Posterior vena cava (tissue), 2 donors: ENCODE data around the gene B3GAT1. TPM values are rescaled to one million over a fixed set of nuclear protein-coding genes. Genes with fewer than 3 reads are reported as not detected.
"Not testable (repeated sequence)": the region's sequence is repeated elsewhere in the genome, so short reads cannot be mapped to it uniquely, and the experiment has no call there.

Experiments used
- DNase-seq: peaks from one replicate; pipeline ENCODE4 v3.0.0-alpha.2; 2020; ENCODE audit warnings: low spot score
- intact Hi-C, 2 donors: fragments of 100-400 bp; cut with DNase I; formaldehyde crosslinking; loops; one replicate each; pipeline versions ENCODE4 v1.14.1 to v1.14.2; 2022 to 2023
- total RNA-seq, 2 donors: library from RNA; stranded (reverse); fragmentation: NEBNext Ultra II Directional; extraction: Animal tissue kit (Norgen Biotek cat#: 25700); gene quantifications; one replicate each; pipeline ENCODE4 v1.2.1, GENCODE V29; 2021
- donor health status: DM: yes; HTN: yes; CAD: no.
- donor health status: DM: yes; HTN: yes; CAD: no.

B3GAT1 gene
- total RNA-seq, 2 donors from 2014 or later = 0.28 TPM; not detected in 1

DNA sequence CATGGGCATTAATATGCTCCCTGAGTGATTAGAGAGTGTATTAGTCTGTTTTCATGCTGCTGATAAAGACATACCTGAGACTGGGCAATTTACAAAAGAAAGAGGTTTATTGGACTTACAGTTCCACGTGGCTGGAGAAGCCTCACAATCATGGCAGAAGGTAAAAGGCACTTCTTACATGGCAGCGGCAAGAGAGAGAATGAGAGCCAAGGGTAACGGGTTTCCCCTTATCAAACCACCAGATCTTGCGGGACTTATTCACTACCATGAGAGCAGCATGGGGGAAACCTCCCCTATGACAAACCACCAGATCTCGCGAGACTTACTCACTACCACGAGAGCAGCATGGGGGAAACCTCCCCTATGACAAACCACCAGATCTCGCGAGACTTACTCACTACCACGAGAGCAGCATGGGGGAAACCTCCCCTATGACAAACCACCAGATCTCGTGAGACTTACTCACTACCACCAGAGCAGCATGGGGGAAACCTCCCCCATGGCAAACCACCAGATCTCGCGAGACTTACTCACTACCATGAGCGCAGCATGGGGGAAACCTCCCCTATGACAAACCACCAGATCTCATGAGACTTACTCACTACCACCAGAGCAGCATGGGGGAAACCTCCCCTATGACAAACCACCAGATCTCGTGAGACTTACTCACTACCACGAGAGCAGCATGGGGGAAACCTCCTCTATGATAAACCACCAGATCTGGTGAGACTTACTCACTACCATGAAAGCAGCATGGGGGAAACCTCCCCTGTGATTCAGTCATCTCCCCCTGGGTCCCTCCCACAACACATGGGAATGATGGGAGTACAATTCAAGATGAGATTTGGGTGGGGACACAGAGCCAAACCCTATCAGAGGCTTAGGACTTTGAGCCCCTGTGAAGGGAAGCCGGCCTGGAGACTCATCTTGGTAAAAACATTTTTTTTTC is 32.4 kb upstream of the B3GAT1 start:
- DNase-seq = not testable (repeated sequence)

DNA sequence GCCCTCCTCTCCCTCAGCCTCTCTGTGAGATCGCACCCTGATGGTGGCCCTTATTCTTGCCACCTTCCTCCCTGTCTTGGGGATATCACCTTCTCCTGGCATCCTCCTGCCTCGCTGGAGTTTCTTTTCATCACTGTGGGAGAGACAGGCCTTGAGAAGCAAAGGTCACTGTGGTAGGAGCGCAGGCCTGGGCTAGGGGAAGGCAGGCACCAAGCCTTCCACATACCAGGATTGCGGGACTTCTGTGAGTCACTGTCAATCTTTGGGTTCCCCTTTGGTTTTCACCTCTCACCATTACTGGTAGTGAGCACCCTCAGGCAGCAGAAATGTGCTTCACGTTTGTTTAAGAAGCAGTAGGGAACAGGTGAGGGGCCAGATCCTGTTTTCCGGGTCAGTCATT is 31.2 kb upstream of the B3GAT1 start:
- peak; percentile 36 for DNase-seq
- intact Hi-C loops = no loop called here

More for the DNA sequence above, 32.4 kb upstream of the B3GAT1 start:
- intact Hi-C loops = not testable (repeated sequence)

DNA sequence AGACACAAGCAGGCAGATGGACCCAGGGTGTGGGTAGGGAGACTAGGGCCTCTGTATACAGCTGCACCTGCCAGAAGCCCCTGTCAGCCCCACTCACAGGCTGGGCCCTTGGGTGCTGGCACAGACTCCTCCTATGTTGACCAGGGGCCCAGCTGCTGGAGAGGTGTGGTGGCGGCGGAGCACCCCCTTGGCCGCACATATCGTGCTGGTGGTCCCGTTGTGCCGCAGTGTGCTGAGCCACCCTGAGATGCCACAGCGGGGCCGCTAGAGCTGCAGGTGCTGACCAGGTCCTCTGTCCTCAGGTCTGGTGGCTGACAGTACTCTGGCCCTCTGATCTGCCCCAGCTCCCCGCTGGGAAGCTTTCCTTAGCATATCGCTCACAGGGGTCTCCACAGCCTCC is 30.2 kb upstream of the B3GAT1 start:
- intact Hi-C loops = no loop called here
- peak; percentile 56 for DNase-seq

DNA sequence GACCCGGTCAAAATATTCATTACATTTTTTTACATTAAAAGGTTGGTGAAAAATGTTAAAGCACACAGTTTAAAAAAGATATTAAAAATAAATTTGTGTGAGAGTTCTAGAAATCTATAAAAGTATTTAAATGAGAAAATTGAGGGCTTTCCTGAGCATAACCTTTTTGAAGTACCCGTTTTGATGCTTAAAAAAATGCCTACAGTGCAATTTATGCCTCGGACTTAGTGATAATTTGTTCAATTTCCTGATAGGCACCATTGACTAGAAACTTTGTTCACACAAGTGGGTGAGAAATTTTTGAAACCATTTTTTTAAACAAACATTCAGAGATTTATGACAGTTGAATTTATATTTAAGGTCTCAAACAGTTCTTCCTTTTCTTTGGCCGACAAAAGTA is 29.7 kb upstream of the B3GAT1 start:
- intact Hi-C loops = no loop called here
- DNase-seq = no peak

DNA sequence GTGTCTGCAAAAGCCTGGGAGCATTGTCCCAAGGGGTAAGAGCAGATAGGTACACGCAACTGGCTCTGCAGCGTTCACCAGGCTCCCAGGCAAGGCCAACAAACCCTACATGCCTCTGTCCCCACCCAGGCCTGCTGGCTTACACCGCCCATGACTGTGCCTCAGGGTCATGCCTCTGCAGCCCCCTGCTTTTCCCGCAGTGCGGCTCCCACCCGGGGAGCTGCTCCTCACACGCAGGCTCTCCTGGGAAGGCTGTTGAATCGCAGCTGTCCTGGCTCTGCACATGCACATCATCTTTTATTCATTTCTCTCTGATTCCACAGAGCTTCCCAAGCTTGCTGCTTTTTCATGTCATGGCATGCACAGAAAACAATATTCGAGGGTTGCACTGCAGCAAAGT is 29.2 kb upstream of the B3GAT1 start:
- DNase-seq = peak; percentile 62
- intact Hi-C loops = no loop called here

DNA sequence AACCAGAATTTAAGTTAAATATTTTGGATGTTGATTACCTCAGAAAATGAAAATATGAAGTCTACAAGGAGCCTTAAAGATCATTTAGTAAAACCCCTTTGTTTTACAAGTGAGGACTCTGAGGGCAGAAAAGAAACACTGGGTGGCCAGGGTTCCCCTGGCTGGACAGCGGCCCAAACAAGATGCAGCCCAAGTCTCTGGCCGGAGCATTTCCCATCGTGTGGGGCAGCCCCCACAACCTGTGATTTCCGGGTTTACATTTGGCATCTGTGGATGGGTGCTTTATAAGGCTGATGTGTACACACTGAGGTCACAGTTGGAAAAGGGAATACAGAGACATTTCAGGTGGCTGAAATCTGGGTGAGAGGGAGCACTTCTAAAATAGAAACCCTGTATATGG is 28.8 kb upstream of the B3GAT1 start:
- DNase-seq = peak; percentile 49
- intact Hi-C loops = no loop called here

DNA sequence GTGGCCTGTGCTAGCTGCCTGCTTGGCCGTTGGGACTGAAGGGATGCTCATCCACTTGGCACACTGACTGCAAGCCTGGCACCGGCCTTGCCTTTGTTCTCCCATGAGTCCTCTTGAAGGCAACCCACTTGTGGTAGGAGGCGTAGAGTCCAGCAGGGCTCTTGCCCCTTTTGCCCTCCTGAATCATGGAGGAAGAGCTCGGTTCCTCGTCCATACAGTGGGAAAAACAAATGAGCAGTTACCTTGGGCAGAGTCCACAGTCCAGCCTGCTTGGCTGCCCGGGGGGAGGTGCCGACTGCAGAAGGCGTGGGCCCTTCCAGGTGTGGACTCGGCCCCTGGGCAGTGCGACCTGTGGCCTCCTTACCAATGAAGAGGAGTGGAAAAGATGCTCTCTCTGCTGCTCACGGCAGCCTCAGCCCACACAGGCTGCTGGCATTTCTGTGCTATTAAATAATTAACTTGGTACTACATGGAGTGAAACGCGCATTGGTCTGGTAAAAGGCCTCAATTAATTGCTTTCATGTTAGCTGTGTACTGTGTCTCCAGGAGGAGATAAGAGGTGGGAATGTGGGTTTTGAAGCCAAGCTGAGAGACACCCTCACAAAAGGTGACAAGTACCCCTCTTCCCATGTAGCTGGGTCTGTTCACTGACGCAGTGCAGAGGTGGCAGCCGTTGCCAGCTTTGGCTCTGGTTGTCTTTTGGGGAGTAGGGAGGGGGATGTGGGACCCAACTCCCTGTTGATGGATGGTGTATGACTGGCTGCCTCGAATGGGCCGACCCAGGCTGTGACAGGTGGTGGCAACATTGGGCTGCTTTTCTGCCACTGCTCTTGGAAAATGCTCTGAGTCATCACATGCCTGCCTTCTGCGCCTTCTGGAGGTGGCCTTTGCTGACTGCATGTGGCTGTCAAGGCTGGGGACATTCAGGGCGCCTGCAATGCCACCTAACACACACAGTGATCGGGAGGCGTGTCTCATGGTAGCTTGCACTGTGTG is 26.8 kb upstream of the B3GAT1 start:
- peak; percentile 68 for DNase-seq
- intact Hi-C loops = no loop called here

DNA sequence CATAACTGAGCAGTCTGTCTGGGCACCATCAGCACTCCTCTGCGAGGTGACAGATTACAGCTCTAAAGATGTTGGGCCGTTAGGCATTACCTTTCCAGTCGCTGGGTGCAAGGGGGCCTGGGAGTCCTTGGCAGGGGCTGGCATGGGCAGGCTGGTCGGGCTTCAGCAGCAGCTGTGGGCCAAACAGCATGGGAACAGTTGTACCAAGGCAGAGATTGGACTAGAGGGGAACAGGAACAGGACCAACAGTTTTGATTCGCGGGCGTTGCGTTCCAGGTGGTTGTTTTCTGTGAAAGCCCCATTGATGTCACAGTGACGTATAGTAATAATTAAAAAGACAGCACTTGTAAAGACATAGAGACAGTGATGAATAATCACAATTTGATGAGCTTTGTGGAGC is 25.8 kb upstream of the B3GAT1 start:
- intact Hi-C loops = no loop called here
- peak; percentile 69 for DNase-seq

DNA sequence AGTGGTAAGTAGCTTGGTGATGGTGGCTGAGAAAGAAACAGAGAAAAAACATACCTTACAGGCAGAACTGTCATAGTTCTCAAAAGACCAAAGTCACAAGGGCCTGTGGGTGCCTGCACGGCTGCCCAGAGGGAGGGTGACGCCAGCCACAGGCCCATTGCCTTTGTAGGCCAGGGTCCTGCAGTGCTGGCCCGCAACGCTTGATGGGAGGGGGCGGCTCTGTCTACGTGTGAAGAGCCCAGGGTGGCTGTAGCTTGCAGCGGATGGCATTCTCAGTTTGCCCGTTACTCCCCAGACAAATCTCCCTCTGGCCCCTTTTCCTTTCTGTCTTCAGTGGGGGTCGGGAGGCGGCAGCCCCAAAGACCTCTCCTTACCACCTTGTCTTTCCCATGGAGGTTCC is 24.7 kb upstream of the B3GAT1 start:
- intact Hi-C loops = no loop called here

DNA sequence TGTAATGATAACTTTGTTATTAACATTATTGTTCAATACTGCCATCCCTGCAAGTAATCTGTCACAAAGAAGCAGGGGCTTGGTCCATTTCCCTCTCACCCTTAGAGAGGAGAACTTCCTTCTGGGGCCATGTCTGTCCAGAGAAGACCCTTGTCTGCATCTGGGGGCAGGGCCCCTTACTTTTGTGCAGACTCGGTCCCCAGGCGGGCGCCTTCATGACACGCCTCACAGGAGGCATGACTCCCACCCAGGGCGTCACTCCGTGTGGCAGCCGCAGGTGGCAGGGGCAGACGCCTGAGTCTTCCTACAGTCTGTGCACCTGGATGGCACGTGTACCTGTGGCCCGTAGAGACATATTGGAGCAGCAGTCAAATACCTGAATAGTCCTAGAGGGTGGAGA is 21.8 kb upstream of the B3GAT1 start:
- no peak for DNase-seq
- intact Hi-C loops = no loop called here

More for the DNA sequence above, 24.7 kb upstream of the B3GAT1 start:
- DNase-seq = peak; percentile 68

DNA sequence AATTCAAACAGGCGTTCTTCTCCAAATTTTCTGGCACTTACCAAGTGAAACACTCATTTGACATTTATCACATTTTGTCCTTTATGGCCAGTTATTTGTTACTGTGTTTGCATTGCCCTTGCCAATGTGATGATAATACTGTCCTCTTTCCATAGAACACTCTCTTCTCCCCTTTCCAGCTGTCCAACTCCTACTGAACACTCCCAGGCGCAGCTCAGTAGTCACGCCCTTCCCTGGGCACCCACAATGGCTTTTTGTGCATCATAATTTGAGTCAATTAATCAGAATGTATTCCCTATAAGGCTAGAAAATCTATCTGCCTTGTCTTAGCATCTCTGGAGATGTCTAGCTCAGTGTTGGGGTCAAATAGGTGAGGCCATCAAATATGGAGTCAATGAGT is 21.2 kb upstream of the B3GAT1 start:
- intact Hi-C loops = no loop called here

DNA sequence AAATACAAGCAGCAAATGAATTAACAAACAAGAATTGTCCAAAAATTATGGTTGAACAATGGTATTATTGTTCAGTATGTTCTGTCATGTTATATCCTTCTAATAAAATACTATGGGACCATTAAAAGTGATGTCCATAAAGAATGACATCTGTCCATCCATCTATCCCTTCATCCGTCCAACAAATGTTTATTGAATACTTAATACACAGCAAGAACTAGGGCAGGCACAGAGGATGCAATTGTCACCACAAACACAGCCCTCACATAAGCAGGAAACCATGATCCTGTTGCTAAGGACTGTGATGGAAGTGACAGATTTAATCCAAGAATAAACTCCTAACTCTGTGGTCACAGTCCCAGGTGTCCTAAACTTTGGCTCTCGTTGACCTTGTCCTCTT is 20.7 kb upstream of the B3GAT1 start:
- no peak for DNase-seq
- intact Hi-C loops = no loop called here

More for the DNA sequence above, 21.2 kb upstream of the B3GAT1 start:
- no peak for DNase-seq

DNA sequence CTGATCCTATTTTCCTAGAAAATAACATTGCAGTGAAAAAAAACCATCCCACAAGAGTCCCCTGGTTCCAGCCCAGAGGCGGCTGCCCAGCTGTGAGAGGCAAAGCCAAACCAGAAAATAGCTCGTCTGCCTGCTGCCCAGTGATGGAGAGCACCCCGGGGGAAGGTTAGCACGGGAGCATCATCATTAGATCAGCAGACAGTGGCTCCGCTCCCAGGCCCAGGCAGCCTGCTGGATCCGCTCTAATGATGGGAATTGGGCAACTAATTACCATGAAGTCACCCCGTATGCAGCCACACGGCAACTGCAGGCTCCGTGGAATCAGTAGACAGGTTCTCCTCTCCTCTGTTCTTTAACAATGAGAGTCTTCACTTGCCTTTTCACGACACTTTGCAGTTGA is 17.1 kb upstream of the B3GAT1 start:
- intact Hi-C loops = no loop called here
- no peak for DNase-seq

DNA sequence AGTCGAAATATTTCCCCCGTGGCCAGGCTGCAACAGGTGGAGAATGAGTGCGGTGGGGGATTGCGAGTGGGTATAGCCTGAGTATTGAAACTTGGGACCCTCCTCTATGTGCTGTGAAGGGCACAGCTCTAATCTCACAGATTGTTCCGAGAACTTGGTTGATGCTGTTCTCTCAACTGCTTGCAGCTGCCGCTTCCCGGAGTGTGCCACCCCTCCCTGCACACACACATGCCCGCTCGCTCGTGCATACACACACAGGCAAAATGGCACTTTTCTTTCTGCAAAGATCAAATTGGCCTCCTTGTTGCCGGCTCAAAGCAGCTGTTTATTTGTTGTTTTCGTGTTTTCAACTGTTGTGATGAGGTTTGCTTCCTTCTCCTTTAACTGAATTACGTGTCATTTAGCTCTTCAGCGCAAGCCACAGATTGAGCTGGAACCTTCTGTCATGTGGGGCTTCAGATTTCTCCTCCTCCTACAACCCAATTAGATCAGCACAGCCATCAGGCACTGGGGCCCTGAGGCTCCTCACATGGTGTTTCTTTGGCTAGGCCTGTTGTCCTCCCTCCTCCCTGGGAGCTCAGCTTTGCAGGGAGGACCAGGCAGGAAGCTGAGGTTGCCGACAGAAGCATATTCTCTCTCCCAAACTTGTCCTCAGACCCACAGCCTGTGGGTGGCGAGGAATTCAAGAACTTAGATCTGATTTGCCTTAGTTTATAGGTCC is 13.9 kb upstream of the B3GAT1 start:
- intact Hi-C loops = no loop called here
- DNase-seq = no peak

DNA sequence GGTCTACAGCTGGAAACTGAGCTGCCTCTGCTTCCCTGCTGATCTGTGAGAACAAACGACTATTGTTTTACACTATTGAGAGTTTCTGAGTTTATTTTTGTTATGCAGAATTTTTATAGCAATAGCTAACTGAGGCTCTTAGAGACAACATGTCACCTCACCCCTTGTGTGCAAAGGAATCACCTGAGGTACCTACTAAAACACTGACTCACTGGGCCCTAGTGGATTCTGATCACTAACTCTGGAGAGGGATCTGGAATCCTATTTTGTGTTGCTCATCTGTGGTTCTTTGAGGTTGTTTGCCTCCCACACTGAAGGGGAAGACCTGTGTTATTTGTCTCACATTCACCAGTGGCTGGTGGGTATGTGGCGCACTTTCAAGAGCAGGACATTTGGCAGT is 13.4 kb upstream of the B3GAT1 start:
- no peak for DNase-seq
- intact Hi-C loops = no loop called here

DNA sequence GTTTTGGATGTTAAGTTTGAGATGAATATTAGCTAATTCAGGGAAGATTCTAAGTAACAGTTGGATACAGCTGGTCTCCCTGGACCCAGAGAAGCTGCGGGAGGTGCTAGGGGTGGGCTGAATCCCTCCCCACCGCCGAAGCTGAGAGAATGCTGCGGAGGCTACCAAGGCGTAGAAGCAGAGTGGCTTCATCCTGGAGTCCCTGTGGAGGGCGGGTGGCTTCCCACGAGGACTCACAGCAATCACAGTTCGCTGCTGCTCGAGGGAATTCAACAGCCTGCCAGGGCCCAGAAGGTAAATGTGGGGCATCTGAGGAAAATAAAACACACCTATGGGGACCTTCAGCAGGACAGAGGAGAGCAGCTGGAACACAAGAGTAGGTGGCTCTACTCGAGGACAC is 11.1 kb upstream of the B3GAT1 start:
- intact Hi-C loops = no loop called here

DNA sequence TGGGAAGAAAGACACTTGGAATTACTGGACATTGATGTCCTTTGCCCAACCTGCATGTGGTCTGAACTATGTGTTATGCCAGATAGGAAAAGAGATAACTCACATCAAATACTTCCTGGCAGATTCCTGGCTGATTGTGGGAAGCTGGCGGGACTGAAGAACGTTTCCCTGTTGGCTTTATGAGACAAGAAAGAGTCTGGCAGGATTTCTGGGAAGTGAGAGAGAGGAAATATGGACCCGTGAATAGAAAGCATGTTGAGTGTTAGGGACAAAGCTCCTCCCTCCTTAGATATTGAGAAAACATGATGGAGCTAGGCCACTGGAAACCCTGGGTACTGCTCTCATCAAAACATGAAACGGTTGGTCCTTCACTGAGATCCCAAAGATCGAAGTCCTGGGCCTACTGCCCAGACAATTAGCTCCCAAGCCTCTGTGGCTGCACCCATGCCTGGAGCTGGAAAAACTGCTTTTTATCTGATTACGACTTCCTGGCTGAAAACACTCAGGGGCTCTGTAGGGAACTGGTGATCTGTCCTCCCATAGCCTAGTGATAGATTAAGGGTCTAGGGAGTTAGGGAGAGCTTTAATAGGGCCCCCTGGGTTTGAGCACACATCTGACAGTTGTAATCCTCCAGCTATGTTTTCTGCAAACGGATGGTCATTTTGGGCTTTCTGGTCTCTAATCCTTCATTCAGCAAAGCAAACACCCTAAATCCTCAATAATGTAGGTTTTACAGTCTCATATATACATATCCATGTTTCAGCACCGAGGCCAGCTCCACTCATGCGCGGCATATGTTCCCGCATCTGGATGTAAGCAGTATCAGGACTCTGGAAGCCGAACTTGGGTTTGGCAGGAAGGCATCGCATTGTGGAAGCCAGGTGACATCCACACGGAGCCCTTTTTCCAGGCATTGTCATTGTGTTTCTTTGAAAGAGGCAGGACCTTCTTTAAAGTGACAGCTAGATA is 6.1 kb upstream of the B3GAT1 start:
- DNase-seq = no peak
- intact Hi-C loops = no loop called here

More for the DNA sequence above, 11.1 kb upstream of the B3GAT1 start:
- DNase-seq = no peak

DNA sequence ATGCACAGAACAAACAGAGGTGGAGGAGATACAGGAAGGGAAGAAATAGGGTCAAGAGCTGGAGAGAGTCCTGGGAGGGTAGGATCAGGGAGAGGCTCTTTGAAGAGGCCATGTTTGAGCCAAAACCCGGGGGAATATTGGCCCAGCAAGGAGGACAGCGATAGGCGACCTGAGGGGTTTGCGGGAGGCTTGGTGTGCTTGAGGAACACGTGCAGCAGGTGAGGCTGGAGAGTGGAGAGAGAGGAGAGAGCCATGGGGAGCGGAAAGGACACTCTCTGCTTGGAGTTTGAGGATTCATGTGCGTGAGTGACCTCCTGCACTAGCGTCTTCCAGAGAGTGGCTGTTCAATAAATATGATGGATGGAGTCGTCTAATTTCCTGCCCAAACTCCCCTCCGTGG is 4.7 kb upstream of the B3GAT1 start:
- intact Hi-C loops = no loop called here
- no peak for DNase-seq
